ENCODE data around the gene FER1L5.

DNA sequence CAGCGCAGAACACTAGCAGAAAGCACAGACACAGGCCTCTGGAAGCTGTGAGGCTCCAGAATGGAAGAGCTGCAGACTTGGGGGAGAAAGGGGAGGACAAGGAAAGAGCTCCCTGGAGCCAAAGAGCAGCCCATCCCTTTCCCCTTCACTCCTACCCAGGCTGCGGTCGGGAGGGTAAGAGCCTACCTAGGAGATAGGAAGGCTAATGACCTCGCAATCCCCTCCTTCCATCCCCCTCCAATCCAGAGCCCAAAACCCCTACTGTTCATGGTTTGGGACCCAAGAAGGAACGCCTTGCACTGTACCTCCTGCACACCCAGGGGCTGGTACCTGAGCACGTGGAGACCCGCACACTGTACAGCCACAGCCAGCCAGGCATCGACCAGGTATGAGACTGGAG lies 57.5 kb downstream of the FER1L5 start:
- TF ChIP-seq MYC (IDR thresholded peaks at IDR 0.05; ENCODE audit: low read depth, low read length): no peak
- TF ChIP-seq, protein P1, sequence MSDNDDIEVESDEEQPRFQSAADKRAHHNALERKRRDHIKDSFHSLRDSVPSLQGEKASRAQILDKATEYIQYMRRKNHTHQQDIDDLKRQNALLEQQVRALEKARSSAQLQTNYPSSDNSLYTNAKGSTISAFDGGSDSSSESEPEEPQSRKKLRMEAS (IDR thresholded peaks at IDR 0.05; ENCODE audit: insufficient read depth, insufficient read length): no peak
- TF ChIP-seq, protein P2, sequence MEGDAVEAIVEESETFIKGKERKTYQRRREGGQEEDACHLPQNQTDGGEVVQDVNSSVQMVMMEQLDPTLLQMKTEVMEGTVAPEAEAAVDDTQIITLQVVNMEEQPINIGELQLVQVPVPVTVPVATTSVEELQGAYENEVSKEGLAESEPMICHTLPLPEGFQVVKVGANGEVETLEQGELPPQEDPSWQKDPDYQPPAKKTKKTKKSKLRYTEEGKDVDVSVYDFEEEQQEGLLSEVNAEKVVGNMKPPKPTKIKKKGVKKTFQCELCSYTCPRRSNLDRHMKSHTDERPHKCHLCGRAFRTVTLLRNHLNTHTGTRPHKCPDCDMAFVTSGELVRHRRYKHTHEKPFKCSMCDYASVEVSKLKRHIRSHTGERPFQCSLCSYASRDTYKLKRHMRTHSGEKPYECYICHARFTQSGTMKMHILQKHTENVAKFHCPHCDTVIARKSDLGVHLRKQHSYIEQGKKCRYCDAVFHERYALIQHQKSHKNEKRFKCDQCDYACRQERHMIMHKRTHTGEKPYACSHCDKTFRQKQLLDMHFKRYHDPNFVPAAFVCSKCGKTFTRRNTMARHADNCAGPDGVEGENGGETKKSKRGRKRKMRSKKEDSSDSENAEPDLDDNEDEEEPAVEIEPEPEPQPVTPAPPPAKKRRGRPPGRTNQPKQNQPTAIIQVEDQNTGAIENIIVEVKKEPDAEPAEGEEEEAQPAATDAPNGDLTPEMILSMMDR (IDR thresholded peaks at IDR 0.05; ENCODE audit: extremely low read depth in 1 of 2, insufficient read depth in 1 of 2, low read depth in 1 of 2, low read length in 2 of 2): no peak
- no peak for TF ChIP-seq POLR2AphosphoS5 (IDR thresholded peaks at IDR 0.05; ENCODE audit: insufficient read depth, low read depth, low read length)
- TF ChIP-seq POLR2A (IDR thresholded peaks at IDR 0.05; ENCODE audit: low read depth, low read length): no peak
- no peak for TF ChIP-seq EZH2 (IDR thresholded peaks at IDR 0.05; ENCODE audit: borderline replicate concordance, low read depth, low read length, severe bottlenecking)
- no peak for TF ChIP-seq JUN (IDR thresholded peaks at IDR 0.05; ENCODE audit: borderline replicate concordance, insufficient read depth, insufficient read length, low read depth)
- no peak for TF ChIP-seq FOS (IDR thresholded peaks at IDR 0.05; ENCODE audit: borderline replicate concordance, insufficient read depth, low read length)

Data from endothelial cell of umbilical vein (primary cell).